Stimulated activated CD4-positive, alpha-beta T cell treated with anti-CD3 and anti-CD28 coated beads, Interleukin-2, amount 100 ng/mL, for 48 hours (primary cell): ENCODE measurements around the gene RSPH9.

ENCODE experiments used
- DNase-seq, 2 donors: peaks; one replicate each; pipeline ENCODE4 v3.0.0-alpha.2; 2020

Gene RSPH9

GRCh38 chr6:43669050-43669921 lies 24.4 kb downstream of the RSPH9 start:
- no peak for DNase-seq

- DNase-seq = no peak
Measured at GRCh38 chr6:43669922-43670622, 25.2 kb downstream of the RSPH9 start.

GRCh38 chr6:43670623-43670986 lies 25.8 kb downstream of the RSPH9 start:
- no peak for DNase-seq

- DNase-seq = no peak
Measured at GRCh38 chr6:43671011-43671800, 26.4 kb downstream of the RSPH9 start.

- no peak for DNase-seq
Measured at GRCh38 chr6:43671801-43672690, 27.2 kb downstream of the RSPH9 start.

- DNase-seq = no peak
Measured at GRCh38 chr6:43673444-43674084, 28.7 kb downstream of the RSPH9 start.

- no peak for DNase-seq
Measured at GRCh38 chr6:43674291-43674690, 29.5 kb downstream of the RSPH9 start.

GRCh38 chr6:43674921-43675320 lies 30.1 kb downstream of the RSPH9 start:
- no peak for DNase-seq

- DNase-seq = no peak
Measured at GRCh38 chr6:43676962-43677606, 32.2 kb downstream of the RSPH9 start.

- DNase-seq = no peak
Measured at GRCh38 chr6:43677759-43678158, 32.9 kb downstream of the RSPH9 start.

- no peak for DNase-seq
Measured at GRCh38 chr6:43678341-43678740, 33.5 kb downstream of the RSPH9 start.

- no peak for DNase-seq
Measured at GRCh38 chr6:43679057-43679456, 34.2 kb downstream of the RSPH9 start.

GRCh38 chr6:43680308-43681200 lies 35.7 kb downstream of the RSPH9 start:
- no peak for DNase-seq

GRCh38 chr6:43681303-43681702 lies 36.5 kb downstream of the RSPH9 start:
- no peak for DNase-seq

- DNase-seq = no peak
Measured at GRCh38 chr6:43682724-43683429, 38.0 kb downstream of the RSPH9 start.

GRCh38 chr6:43683708-43684455 lies 39.0 kb downstream of the RSPH9 start:
- DNase-seq = no peak

GRCh38 chr6:43687079-43687436 lies 42.2 kb downstream of the RSPH9 start:
- DNase-seq = no peak

- DNase-seq = peak; percentile 76 to 80
Measured at GRCh38 chr6:43687437-43688347, 42.9 kb downstream of the RSPH9 start, which contains the start of gene MRPS18A. Gene MRPS18A (minus strand): TSS chr6:43687791. CDS start chr6:43687779, 12 bp downstream.
